H9 (cell line): Measurements from ENCODE around the gene GPX7. TPM values are rescaled to one million over a fixed set of nuclear protein-coding genes. Genes with fewer than 3 reads are reported as not detected.

Experiments used
- DNase-seq: peaks from one replicate; pipeline ENCODE4 v3.0.0-alpha.2; 2017
- H2AFZ ChIP-seq: one replicate; pipeline ENCODE4 v1.6.1; 2013; ENCODE audit warnings: mild to moderate bottlenecking, low read length, control low read depth, moderate library complexity
- H2AK5ac ChIP-seq: 2 replicates; pipeline ENCODE4 v1.6.1; 2013; ENCODE audit warnings: low read length, control low read depth, mixed read lengths; ENCODE audit not compliant: insufficient read length
- H2BK120ac ChIP-seq: one replicate; pipeline ENCODE4 v1.6.1; 2013; ENCODE audit warnings: low read depth, mild to moderate bottlenecking, low read length, control low read depth, inconsistent platforms; ENCODE audit not compliant: poor library complexity, severe bottlenecking
- H2BK12ac ChIP-seq: 2 replicates; pipeline ENCODE4 v1.6.1; 2013; ENCODE audit warnings: low read length, control low read depth, mixed read lengths, low read depth; ENCODE audit not compliant: insufficient read length
- H2BK15ac ChIP-seq: 2 replicates; pipeline ENCODE4 v1.6.1; 2013; ENCODE audit warnings: low read depth, low read length, control low read depth
- H2BK20ac ChIP-seq: one replicate; pipeline ENCODE4 v1.6.1; 2013; ENCODE audit warnings: low read depth, mild to moderate bottlenecking, low read length, control low read depth, inconsistent platforms; ENCODE audit not compliant: poor library complexity, severe bottlenecking
- H2BK5ac ChIP-seq: 2 replicates; pipeline ENCODE4 v1.6.1; 2013; ENCODE audit warnings: low read length, control low read depth, mixed read lengths; ENCODE audit not compliant: insufficient read length
- H3K14ac ChIP-seq: 2 replicates; pipeline ENCODE4 v1.6.1; 2013; ENCODE audit warnings: low read length, control low read depth; ENCODE audit not compliant: insufficient read depth
- H3K18ac ChIP-seq: 2 replicates; pipeline ENCODE4 v1.6.1; 2013; ENCODE audit warnings: low read depth, mild to moderate bottlenecking, mixed read lengths, low read length, control low read depth; ENCODE audit not compliant: insufficient read length
- H3K23ac ChIP-seq: 2 replicates; pipeline ENCODE4 v1.6.1; 2013; ENCODE audit warnings: low read length, control low read depth, mixed read lengths, low read depth; ENCODE audit not compliant: insufficient read length
- H3K23me2 ChIP-seq: 2 replicates; pipeline ENCODE4 v1.6.1; 2013; ENCODE audit warnings: low read depth, mild to moderate bottlenecking, mixed read lengths, low read length, control low read depth; ENCODE audit not compliant: insufficient read length, poor library complexity, severe bottlenecking
- H3K27ac ChIP-seq: 2 replicates; pipeline ENCODE4 v1.5.1; 2013; ENCODE audit warnings: low read length, control low read depth, mixed read lengths, low read depth; ENCODE audit not compliant: insufficient read length
- H3K27me3 ChIP-seq: 2 replicates; pipeline ENCODE4 v1.6.1; 2013; ENCODE audit warnings: low read length, control low read depth, inconsistent platforms; ENCODE audit not compliant: insufficient read depth
- H3K4ac ChIP-seq: 2 replicates; pipeline ENCODE4 v1.6.1; 2013; ENCODE audit warnings: low read depth, mild to moderate bottlenecking, control low read depth, inconsistent platforms, low read length, moderate library complexity
- H3K4me1 ChIP-seq: 2 replicates; pipeline ENCODE4 v1.6.1; 2013; ENCODE audit warnings: low read length, control low read depth, inconsistent platforms; ENCODE audit not compliant: insufficient read depth
- H3K4me2 ChIP-seq: 2 replicates; pipeline ENCODE4 v1.6.1; 2013; ENCODE audit warnings: low read length, control low read depth, mixed read lengths; ENCODE audit not compliant: insufficient read length, insufficient read depth
- H3K56ac ChIP-seq: 2 replicates; pipeline ENCODE4 v1.6.1; 2013; ENCODE audit warnings: low read depth, mild to moderate bottlenecking, mixed read lengths, low read length, control low read depth; ENCODE audit not compliant: insufficient read length
- H3K79me1 ChIP-seq: 2 replicates; pipeline ENCODE4 v1.6.1; 2013; ENCODE audit warnings: low read depth, mild to moderate bottlenecking, moderate library complexity, low read length, control low read depth, inconsistent platforms; ENCODE audit not compliant: insufficient read depth, poor library complexity, severe bottlenecking
- H3K79me2 ChIP-seq: 2 replicates; pipeline ENCODE4 v1.6.1; 2013; ENCODE audit warnings: low read length, control low read depth, inconsistent platforms; ENCODE audit not compliant: insufficient read depth
- H3K9ac ChIP-seq: 2 replicates; pipeline ENCODE4 v1.6.1; 2013; ENCODE audit warnings: low read length, control low read depth, mixed read lengths; ENCODE audit not compliant: insufficient read length; ENCODE audit errors: extremely low read depth
- H3K9me3 ChIP-seq: one replicate; pipeline ENCODE4 v1.6.1; 2013; ENCODE audit warnings: low read depth, low read length, inconsistent platforms; ENCODE audit not compliant: control insufficient read depth
- H3T11ph ChIP-seq: one replicate; pipeline ENCODE4 v1.6.1; 2013; ENCODE audit warnings: mild to moderate bottlenecking, low read length, control low read depth, inconsistent platforms
- H4K20me1 ChIP-seq: one replicate; pipeline ENCODE4 v1.6.1; 2013; ENCODE audit not compliant: control insufficient read depth, insufficient read length, insufficient read depth
- H4K5ac ChIP-seq: 2 replicates; pipeline ENCODE4 v1.6.1; 2013; ENCODE audit warnings: low read depth, mild to moderate bottlenecking, mixed read lengths, low read length, control low read depth; ENCODE audit not compliant: insufficient read length
- H4K8ac ChIP-seq: replicated peaks from 2 replicates; pipeline ENCODE4 v1.6.1; 2013; ENCODE audit warnings: low read length, control low read depth, mixed read lengths, low read depth; ENCODE audit not compliant: insufficient read length
- H4K91ac ChIP-seq: 2 replicates; pipeline ENCODE4 v1.6.1; 2013; ENCODE audit warnings: low read depth, mild to moderate bottlenecking, moderate library complexity, mixed read lengths, low read length, control low read depth; ENCODE audit not compliant: insufficient read length
- H3K27ac Mint-ChIP-seq, 3 experiments: 2 replicates in 2 of 3; 3 replicates in 1 of 3; pipeline ENCODE4 v1.8.0; 2020 to 2021; ENCODE audit warnings: mixed read lengths in 3 of 3, mild to moderate bottlenecking in 1 of 3, moderate library complexity in 1 of 3
- H3K27me3 Mint-ChIP-seq: 2 replicates; pipeline ENCODE4 v1.8.0; 2021; ENCODE audit warnings: low read depth, mild to moderate bottlenecking, moderate library complexity, mixed read lengths
- H3K36me3 Mint-ChIP-seq, 3 experiments: 2 replicates in 2 of 3; 3 replicates in 1 of 3; pipeline ENCODE4 v1.8.0; 2020 to 2021; ENCODE audit warnings: low read depth in 3 of 3, mixed read lengths in 3 of 3; ENCODE audit not compliant: insufficient read depth in 1 of 3
- H3K4me1 Mint-ChIP-seq, 2 experiments: 2 replicates each; pipeline ENCODE4 v1.8.0; 2020; ENCODE audit warnings: mixed read lengths in 2 of 2
- H3K4me3 Mint-ChIP-seq, 2 experiments: 2 replicates in 1 of 2; 3 replicates in 1 of 2; pipeline ENCODE4 v1.8.0; 2020 to 2021; ENCODE audit warnings: mild to moderate bottlenecking in 2 of 2, mixed read lengths in 2 of 2, moderate library complexity in 1 of 2
- H3K9me3 Mint-ChIP-seq, 2 experiments: 2 replicates in 1 of 2; 3 replicates in 1 of 2; pipeline ENCODE4 v1.8.0; 2020; ENCODE audit warnings: mild to moderate bottlenecking in 2 of 2, mixed read lengths in 2 of 2, moderate library complexity in 1 of 2
- CTCF ChIP-seq: fragments of 200-600 bp; sonication (generic); conservative IDR thresholded peaks from 3 replicates; pipeline ENCODE4 v1.8.0; 2021; ENCODE audit warnings: antibody characterized with exemption, mild to moderate bottlenecking
- WGBS: extraction: QIAGEN DNeasy Blood & Tissue Kit; methylation state at CpG from one replicate; pipeline ENCODE4 v1.1.7; 2013; ENCODE audit warnings: missing lambda C conversion rate, low lambda C conversion rate, mixed read lengths; ENCODE audit not compliant: insufficient read length; ENCODE audit errors: extremely low coverage; 5-methylcytosine and 5-hydroxymethylcytosine counted together
- total RNA-seq: library from RNA; stranded (reverse); gene quantifications from 2 replicates; pipeline ENCODE4 v1.2.1, GENCODE V29; 2021

GPX7 gene
- total RNA-seq, 1 experiment from 2014 or later, result 12.1 TPM

GRCh38 chr1:52579415-52579814 lies 22.8 kb upstream of the GPX7 start:
- H3K4ac ChIP-seq, result no peak overlapping the region
- no peak overlapping the region for H3K18ac ChIP-seq
- DNase-seq, result no peak
- Mint-ChIP-seq H3K4me1 (peaks cover 3% of the 10 kb centered on the region in 2 experiments; a peak in 1 of 4 replicates), H3K36me3 (no peaks in the 10 kb centered on the region), H3K4me3 (no peak overlapping the region), H3K27me3 (peaks cover 6% of the 10 kb centered on the region; the same call in 1 of the 2 replicates), H3K9me3 (no peaks in the 10 kb centered on the region), H3K27ac (no peak overlapping the region)
- no peak overlapping the region for H3K56ac ChIP-seq
- H3K4me1 ChIP-seq, result no peaks in the 10 kb centered on the region
- no peak overlapping the region for H4K5ac ChIP-seq
- H3K9me3 ChIP-seq, result no peaks in the 10 kb centered on the region
- H3K27me3 ChIP-seq, result no peaks in the 10 kb centered on the region; the same call in 1 of the 2 replicates
- H2BK5ac ChIP-seq, result no peak overlapping the region
- H2AK5ac ChIP-seq, result no peak overlapping the region
- no peak overlapping the region for H2BK12ac ChIP-seq
- H3K4me2 ChIP-seq, result no peak overlapping the region
- no peak overlapping the region for H3T11ph ChIP-seq
- H3K23ac ChIP-seq, result no peak overlapping the region
- H3K79me2 ChIP-seq, result no peaks in the 10 kb centered on the region
- H3K9ac ChIP-seq, result no peak overlapping the region
- H4K20me1 ChIP-seq, result no peaks in the 10 kb centered on the region
- H4K8ac ChIP-seq, result no peak overlapping the region
- no peak overlapping the region for H4K91ac ChIP-seq
- no peak overlapping the region for H2AFZ ChIP-seq
- H2BK20ac ChIP-seq, result no peak overlapping the region
- H3K79me1 ChIP-seq, result no peaks in the 10 kb centered on the region
- no peak overlapping the region for H3K27ac ChIP-seq
- H3K14ac ChIP-seq, result no peak overlapping the region
- no CpG with 5 or more reads among the region's 2 CpGs for WGBS
- no peak overlapping the region for H2BK120ac ChIP-seq
- no peaks in the 10 kb centered on the region for H3K23me2 ChIP-seq
- TF ChIP-seq CTCF, result no peak
- no peak overlapping the region for H2BK15ac ChIP-seq
